ENCODE data around the gene CALCB. TPM values are rescaled to one million over a fixed set of nuclear protein-coding genes. Genes with fewer than 3 reads are reported as not detected.

CALCB gene, protein sequence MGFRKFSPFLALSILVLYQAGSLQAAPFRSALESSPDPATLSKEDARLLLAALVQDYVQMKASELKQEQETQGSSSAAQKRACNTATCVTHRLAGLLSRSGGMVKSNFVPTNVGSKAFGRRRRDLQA
- total RNA-seq, result not detected in 2 replicates

DNA sequence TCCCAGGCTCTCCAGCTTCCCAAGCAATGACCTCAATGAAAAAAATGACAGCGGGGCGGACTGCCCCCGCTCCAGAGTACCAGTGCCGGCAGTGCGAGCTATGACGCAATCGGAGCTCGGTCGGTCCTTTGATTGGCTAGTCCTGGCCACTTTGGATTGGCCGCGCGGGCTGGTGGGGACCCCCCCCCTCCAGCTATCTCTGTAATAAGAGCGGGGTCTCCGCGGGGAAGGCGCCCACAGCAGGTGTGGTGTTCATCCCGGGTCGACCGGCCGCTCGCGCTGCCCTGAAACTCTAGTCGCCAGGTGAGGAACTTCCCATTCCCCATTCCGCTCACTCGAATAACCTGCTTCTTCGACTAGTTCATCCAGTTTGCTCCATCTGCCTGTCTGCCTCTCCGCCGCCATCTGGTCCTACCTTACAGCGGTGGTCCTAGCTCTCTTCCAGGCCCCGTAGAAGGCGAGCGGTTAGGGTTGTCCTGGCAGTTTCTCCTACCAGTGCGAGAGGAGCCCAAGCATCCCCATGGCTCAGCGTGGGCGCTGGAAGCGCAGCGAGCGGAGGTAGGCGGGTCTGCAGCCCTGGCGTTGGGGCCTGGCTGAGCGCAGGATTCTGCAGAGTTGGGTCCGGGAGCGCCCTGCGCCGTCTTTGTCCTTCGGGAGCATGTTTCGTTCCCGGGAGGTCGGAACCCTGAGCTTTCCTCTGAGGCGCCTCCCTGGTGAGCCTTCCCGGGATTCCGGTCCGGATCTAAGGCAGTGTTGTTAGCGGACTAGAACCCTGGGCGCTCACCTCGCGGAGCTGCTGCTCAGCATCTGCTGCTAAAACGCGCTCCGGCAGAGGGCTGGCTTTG is at the start of gene CALCB:
TSS of gene CALCB (plus strand) at position 233 of the 845 bp plus-strand sequence. CDS start 1,126 bp downstream, outside the sequence.

DNA sequence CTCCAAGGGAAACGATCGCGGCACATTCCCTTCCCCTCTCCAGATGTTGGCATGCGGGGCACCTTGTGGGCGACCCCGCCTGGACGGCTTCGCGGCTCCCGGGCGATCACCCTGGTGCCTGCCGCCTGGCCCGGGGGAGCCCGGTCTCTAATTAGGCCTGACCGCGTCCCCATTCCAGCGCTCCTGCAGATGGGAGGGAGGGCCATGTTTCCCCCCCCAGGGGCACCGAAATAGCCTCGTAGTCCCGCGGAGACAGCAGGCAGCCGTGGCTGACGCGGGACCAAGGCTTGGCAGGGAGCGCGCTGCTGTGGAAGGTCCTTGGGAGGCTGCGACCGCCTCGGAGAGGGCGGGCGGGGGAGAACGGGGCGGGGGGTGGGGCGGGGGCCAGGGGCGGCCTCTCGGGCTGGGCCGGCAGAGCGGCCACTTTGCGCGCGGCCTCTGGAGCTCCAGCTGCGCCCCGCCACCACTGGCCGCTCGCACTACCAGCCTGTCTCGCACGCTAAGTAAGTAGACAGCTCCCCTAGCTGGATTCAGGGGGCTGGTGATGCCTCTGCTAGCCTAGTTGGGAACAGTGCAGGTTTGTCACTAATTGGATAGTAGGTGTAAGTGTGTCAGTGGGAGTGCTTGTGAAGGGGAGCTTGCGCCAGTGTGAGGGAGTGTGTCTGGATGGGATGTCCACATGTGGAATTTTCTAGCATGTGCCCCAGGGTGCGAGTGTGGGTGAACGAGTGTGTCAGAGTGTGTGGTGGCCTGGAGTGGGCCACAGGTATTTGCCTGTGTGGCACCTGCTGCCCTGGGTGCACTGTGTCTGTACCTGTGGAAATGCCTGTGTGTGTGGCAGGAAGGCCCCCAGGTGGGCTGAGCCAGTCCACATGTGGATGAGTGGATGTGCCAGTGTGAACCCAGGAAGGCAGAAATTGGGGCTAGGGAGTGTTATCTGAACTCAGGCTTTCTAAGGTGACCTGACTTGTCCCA is 41.4 kb downstream of the CALCB start, which contains the start of gene INSC:
TSS of gene INSC (plus strand) at position 423 of the 975 bp plus-strand sequence. CDS start 34,252 bp downstream, outside the sequence.

Other genes starting within 250 kb of the CALCB start
- gene CYP2R1, start 181.4 kb upstream of the CALCB start, total RNA-seq, result 10.1 and 13.2 TPM in 2 replicates
- 0.22 TPM in 1 of 2 replicates, not detected in the other for gene CALCA, start 101.2 kb upstream of the CALCB start, total RNA-seq
- gene INSC, start 41.3 kb downstream of the CALCB start, total RNA-seq, result 0.97 and 1.2 TPM in 2 replicates